ENCODE data around the gene OTOF.

OTOF gene

DNA sequence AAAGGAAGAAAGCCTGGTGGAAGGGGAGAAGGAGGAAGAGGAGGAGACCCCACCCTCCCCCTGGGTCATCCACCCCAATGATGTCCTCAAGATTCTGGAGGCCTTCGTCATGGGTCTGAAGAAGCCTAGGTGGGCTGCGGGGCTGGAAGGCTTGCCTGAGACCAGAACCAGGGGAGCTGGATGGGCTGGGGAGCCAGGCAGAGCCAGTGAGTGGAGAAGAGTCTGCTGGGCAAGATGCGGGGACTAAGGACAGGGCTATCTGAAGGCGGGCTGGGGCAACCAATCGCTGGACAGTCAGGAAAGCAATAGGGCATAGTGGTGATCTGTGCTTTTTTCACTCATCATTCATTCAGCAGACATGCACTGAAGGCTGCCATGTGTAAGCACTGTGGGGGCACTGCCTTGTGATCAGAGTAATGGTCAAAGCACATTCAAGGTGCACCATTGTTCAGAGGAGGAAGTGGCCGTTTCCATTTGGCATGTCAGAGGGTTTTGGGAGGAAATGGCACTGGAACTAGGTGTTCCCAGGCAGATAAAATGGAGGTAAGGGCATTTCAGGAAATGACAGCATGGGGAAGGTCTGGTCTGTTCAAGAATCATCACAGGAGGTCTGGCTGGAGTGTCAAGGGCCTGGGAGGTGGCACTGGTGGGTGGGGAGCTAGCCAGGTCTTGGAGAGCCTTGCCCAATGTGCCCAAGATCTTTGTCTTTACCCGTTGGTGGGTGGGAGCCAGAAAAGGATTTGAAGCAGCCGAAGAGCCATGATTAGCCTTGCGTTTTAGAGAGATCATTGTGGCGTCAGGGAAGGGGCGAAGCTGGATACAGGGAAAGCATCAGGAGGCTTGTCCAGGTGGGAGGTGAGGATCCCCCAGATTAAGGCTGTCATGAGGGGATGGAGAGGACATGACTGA is 24.2 kb downstream of the OTOF start:
- no peak for DNase-seq (ENCODE audit: low spot score)

DNA sequence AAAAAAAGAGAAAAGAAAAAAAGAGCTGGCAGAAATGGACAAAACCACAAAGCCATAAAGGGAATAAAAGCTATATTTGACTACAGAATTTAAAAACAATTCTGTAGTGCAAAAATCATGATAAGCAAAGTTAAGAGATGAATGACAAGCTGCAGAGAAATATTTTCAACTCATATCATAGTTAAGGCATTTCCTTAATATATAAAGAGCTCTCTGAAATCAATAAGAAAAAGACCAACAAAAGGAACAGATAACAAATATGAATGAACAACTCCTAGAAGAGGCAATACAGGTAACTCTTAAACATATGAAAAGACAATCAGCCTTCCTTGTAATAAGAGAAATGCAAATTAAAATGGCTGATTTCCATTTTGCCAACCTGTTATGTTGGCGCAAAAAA is 26.2 kb downstream of the OTOF start:
- no peak for DNase-seq (ENCODE audit: low spot score)

DNA sequence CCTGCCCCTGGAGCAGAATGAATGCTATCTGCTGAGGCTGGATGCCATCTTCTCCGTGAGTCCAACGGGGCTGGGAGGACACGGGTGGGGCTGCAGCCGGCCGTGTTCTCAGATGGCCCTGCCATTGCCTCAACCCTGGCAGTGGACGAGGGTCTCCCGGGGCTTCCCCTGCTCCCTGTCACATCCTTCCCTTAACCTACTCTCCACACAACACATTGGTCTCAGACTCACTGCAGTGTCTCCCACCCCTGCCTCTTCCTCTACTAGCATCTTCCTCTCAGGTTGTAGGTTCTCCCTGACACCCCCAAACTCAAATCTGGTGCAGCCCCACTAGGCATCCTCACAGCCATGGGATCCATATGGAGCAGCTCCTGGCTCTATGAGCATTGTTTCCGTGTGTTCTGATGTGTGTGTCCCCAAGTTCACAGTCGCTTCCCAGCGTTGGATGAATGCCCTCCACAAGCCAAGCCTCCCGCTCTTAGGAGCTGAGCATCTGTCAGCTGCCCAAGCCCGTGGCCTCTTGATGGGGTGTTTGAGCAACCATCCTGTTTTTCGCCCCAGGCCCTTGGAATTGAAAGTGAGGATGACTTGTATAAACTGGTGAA is 27.8 kb downstream of the OTOF start:
- no peak for DNase-seq (ENCODE audit: low spot score)

DNA sequence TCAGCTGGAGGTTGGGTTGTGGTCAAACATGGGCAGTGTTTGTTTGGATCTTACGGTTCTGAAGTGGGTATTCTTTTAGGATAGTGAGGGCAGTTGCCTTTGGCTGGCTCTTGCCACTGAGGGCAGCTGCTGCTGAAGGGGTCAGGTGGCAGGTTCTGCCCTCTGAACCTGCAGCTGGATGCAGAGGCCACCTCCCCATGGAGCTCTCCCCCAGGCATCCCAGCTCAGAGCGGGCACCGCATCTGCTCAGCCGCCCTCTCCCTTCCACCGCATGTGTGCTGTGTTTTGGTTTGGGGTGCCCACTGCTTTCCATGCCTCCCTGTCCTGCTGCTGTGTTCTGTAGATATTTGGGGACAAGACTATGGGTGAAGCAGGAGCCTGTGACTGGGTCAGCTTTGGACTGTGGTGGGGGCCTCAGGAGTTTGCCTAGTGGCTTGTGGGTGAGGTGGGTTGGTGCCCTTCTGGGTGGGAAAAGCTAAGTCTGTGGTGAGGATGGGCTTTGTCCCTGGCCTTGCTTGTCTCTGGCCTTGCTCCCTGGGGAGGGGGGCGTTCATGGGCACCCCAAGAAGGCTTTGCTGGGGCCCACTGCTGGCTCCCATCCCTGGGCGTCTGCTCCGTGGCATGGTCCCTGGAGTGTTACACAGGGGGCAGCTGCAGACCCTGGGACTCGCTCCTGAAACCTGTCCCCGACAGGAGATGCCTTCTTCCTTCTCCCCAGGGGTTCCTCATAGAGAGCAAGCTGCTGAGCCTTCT is 28.5 kb downstream of the OTOF start:
- DNase-seq (ENCODE audit: low spot score): no peak

DNA sequence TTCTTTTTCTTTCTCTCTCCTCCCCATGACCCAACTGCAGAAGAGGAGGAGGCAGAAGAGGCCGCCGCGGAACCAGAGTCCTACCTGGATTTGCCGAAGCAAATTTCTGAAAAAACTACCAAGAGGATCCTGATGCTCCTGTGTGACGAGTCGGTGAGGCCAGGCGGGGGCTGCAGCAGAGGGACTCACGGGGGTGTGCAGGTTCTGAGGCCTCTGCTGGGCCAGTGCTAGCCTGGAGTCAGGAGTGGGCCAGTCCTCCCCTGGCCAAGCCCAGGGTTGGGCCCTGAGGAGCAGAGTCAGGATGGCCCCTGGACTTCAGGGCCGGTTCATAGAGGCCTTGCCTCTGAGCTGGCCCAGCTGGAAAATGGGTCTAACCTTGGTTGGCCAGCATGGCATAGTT is 29.3 kb downstream of the OTOF start:
- DNase-seq (ENCODE audit: low spot score): no peak

DNA sequence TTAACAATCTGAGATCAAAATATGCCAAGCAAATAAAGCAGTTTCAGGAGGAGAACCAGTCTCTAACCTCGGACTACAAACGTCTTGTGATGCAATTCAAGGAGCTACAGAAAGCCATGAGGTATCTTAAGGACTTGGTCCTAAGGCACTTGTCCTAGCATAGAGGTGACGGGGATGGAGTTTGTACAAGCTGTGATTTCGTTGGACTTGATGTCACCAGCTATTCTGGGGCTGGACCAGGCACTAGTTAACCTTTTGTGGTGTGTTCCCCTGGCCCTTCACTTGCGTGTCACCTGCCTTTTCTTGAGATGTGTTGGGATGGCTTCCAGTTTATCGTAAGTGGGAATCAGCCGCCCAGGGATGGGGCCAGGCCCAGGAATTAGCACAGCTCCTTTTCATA is 33.7 kb downstream of the OTOF start:
- no peak for DNase-seq (ENCODE audit: low spot score)

DNA sequence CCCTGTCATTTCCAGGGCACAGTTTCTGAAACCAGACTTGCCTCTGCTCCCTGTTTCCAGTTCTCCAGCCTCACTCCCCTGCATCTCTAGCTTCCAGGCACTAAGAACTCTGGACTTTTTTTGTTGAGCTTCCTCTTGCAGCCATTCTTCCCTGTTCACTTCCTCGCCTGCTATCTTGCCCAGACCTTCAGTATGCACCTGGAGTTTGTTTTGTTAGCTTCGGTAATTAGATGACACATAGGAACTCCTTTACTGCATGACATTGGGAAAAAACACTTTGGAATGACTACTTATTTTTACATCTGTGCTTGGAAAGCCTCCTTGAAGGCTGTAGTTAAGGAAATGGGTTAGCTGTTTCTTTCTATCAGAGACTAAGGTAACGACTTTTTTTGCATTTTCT is 35.2 kb downstream of the OTOF start:
- no peak for DNase-seq (ENCODE audit: low spot score)

DNA sequence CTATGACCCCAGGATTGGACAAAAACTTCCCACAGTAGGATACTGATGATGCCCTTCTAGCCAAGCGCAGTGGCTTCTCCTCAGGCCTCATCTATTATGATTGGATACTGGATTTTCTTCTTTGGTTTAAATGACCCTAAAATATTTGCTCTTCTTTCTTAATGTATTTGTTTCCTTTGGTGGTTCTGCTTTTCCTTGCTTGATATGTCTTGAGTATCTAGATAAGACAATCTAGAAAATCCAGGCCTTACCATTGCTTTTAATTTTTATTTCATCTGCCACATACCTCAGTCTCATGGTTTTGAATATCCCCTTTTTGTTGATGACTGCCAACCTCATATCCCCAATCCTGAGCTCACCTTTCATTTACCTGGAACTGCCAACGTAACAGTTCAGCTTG is 35.6 kb downstream of the OTOF start:
- no peak for DNase-seq (ENCODE audit: low spot score)

DNA sequence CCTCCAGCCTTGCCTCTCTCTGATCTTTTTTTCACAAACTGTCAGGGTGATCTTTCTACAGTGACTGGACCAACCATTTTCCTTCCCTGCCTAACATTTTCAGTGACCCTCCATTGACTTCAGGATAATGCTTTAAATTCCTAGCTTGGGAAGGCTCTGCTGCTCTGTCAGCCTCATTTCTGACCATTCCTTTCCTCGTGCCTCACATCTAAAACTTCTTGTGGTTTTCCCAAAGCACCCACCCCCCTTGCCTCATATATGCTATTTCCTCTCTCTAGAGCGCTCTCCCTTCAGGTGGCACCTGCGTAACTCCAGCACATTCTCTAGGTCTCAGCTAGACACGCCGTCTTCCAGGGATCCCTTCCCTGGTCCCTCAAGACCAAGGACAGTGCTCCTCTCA is 39.0 kb downstream of the OTOF start:
- DNase-seq (ENCODE audit: low spot score): no peak

DNA sequence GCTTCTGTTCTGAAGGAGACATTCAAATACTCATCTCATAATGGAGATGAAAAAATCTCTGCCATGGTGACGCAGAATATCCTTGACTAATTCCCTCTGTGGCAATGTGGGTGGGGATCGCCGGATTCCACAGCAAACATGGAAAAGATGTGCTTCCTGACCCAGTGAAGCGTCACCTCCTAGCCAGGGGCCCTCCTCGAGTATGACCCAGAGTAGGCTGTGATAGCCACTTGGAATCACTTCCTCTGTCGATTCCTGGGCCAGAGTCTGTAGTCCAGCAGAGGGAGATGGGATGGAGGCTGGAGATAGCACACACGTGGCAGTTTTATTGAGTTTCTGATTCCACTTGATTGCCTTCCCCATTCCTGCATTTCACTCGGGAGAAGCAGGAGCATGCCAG is 39.4 kb downstream of the OTOF start:
- DNase-seq (ENCODE audit: low spot score): no peak

DNA sequence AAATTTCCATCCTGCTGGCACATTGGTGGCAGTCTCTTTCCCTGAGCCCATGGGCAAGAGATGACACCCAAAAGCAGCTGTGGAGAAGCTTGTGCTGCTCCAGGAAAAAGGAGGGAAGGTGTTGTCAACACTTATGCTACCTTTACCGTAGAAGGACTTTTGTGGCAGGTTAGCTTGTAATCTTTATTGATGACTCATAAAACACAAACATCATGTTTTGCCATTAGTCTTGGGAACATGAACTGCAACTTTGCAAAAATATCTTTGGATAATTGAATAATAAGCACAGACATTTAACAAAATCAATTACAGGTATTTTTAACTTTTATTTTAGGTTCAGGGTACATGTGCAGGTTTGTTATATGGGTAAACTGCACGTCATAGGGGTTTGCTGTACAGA is 42.8 kb downstream of the OTOF start:
- no peak for DNase-seq (ENCODE audit: low spot score)

DNA sequence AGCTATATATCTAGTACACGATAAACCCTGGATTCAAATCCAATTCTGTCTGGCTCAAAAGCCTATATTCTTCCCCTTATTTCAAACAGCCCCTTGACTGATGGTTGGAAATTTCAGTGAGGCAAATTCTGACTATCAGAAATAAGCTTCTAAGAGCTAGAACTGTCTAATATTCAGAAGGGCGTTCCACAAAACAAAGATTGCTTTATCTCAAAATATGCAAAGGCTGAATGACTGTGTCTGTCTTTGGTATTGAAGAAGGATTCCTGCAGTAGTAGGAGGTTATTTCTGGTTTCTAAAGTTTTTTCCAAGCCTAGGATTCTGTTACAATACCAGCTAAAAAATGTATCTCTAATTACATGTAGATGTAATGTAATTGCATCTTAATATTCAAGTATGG is 45.1 kb downstream of the OTOF start:
- DNase-seq (ENCODE audit: low spot score): no peak

DNA sequence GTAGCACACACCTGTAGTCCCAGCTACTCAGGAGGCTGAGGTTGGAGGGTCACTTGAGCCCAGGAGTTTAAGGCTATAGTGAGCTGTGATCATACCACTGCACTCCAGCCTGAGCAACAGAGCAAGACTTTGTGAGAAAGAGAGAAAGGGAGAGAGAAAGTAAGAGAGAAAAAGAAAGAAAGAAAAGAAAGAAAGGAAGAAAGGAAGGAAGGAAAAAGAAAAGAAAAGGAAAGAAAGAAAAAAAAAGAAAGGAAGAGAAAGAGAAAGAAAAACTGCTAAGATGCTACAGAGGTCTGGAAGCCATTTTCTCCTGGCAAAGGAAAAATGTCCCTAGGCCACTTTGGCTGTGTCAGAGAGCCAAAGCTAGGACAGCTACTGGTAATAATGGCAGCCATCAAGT is 45.6 kb downstream of the OTOF start:
- DNase-seq (ENCODE audit: low spot score): no peak

DNA sequence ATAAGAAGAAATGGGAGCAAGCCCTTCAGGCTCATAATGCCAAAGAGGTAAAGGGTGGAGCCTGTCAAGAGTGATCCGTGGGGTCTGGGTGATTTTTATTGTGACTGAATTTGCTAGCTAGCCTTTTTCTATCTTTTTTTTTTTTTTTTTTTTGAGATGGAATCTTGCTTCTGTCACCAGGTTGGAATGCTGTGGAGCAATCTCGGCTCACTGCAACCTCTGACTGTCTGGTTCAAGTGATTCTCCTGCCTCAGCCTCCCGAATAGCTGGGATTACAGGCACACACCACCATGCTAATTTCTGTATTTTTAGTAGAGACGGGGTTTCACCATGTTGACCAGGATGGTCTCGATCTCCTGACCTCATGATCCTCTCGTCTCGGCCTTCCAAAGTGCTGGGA is 47.1 kb downstream of the OTOF start:
- DNase-seq (ENCODE audit: low spot score): no peak

DNA sequence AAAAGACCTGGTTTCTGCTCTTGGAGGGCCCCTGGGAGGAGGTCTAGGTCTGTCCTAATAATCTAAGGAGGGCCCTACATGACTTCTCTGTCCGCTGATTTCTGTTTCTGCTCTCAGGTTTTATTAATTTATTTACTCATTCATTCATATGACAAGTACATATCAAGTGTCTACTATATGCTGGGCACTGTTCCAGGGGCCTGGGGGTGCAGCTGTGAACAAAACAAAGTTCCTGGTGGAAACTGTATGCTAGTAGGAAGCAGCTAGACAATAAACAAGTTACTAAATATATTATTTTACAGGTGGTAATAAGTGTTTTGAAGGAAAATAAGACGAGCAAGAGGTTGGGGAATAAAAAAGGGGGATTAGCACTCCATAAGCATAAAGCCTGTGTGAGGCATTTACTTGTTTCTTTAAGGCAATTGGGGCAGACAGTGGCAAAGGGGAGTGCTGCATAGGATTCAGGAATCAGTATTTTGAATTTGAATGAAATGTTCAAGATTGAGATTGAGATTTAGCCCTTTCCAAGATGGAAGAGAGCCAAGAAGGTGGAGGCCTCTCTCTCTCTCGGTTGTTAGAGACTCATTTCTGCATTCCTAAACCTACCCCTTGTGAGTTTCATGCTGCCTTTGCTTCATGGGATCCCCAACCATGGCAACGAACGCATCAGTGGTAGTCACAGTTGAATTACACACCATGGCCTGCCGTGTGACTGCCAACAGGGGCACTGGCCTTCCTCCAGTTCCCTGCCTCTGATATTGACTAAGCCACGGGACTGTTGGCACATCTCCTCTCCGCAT is 47.9 kb downstream of the OTOF start:
- DNase-seq (ENCODE audit: low spot score): peak; percentile 8

DNA sequence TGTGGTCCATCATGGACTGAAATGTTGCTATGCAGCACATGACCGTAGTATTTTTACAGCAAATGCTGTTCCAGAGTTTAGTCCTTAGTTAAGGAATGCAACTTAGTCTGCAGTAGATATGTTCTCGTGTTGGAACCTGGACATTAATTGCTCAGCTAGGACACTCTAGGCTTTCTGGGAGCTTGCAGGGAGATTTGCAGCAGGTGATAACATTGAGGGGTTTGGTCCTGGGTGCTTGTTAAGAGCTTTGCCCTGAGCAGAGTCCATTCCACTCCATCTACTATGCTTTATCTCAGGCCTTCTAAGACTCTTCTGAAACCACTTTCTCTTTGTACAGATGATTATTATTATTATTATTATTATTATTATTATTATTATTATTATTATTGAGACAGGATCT is 49.1 kb downstream of the OTOF start:
- DNase-seq (ENCODE audit: low spot score): no peak

DNA sequence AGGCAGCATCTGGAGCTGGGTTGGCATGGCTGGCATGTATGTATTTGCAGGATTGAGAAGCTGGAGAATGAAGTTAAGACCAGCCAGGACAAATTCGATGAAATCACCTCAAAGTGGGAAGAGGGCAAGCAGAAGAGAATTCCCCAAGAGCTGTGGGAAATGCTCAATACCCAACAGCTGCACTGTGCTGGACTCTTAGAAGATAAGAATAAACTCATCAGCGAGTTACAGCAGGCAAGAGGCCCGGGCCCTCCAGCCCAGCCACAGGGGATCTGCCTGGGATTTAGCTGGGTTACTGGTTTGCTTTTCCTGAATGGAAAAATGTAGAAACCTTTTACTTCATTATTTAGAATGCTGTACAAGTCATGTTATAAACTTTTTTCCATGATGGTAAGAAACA is 53.7 kb downstream of the OTOF start:
- DNase-seq (ENCODE audit: low spot score): no peak

DNA sequence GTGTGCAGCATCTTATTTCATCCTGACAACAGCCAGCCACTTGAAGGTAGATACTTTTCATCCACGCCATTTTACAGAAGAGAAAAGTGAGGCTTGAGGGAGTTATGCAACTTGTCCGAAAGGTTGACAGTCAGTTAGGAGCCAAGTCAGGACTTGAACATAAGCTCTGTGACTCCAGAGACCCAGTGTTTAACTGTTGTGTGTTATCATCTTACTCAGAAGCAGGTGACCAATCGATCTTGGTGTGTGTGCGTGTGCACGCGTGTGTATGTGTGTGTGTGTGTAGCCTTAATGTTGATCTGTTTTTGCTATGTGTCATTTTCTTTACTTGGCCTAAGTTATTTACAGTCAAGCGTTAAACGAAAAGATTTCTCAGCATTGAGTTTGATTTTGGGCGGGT is 54.2 kb downstream of the OTOF start:
- DNase-seq (ENCODE audit: low spot score): no peak

DNA sequence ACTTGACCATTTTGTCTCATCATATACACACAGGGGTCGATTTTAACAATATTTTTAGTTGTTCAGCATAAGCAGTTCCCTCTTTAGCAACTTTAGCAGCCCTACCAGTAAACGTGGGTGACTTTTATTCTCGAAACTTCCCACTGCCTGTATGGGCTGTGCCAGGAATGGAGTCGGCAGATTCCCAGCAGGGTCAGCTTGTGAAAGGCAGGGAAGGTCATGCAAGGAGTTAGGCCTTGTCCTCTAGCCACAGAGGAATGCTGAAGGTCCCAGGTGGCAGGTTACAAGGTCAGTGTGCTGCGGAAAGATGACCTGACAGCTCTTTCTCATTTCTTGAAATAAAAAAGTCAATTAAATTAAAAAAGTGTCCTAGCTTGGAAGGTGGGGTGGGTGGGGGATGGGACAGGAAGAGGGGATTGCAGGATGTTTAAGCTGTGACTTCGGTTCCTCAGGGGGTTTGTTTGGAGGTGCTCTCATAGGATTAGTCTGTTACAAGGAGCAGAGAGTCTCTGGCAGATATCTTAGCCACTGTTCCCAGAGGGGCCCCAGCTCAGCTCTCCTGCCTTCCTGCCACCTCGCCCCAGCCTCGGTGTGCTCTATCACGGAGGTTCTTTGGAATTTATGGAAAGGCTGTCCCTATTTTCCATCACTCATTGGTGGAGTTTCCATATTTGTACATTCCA is 54.8 kb downstream of the OTOF start:
- DNase-seq (ENCODE audit: low spot score): no peak

DNA sequence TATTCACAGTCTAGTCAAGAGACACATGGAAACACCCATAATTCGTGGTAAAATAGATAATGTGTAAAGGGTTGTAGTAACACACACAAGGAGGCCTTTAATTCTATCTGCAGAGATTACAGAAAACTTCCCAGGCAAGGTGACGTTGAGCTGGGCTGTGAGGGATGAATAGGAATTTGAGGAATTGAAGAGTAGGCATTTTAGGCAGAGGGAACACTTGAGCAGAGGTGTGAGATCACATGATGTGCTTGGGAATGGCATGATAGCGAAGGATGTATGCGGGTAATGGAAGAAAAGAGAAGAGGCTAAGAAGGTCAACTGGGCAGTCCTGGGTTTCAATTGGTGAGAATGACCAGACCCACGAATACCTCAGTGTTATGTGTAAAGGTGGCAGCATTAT is 56.0 kb downstream of the OTOF start:
- no peak for DNase-seq (ENCODE audit: low spot score)

DNA sequence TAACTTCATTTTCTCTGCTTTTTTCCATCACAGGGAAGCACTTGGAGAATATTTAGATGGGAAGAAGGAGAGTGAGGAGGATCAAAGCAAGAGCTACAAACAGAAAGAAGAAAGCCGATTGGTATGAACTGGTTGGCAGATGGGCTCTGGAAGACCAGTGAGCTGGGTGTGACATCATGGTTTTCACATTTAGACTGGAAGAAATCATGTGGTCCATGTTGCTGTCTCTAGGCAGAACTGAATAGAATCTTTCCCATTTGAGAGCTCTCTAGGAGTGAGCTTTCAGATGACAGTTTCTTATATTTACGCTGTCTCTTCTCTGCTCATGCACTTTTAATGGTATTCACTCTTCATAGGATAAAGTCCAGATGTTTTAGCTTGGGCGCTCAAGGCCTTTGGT is 63.6 kb downstream of the OTOF start:
- peak; percentile 16 for DNase-seq (ENCODE audit: low spot score)
